Epithelial cell of prostate (primary cell): ENCODE measurements around the gene HTR4.
"Not testable (repeated sequence)": the region's sequence is repeated elsewhere in the genome, so short reads cannot be mapped to it uniquely, and the experiment has no call there.

Experiments
- DNase-seq: peaks from one replicate; pipeline ENCODE4 v3.0.0-alpha.2; 2011; ENCODE audit warnings: low read depth, low spot score
- H3K27ac ChIP-seq: fragments of 450-650 bp; 2 replicates; pipeline ENCODE4 v1.5.1; 2017; ENCODE audit warnings: mild to moderate bottlenecking

Gene HTR4, protein sequence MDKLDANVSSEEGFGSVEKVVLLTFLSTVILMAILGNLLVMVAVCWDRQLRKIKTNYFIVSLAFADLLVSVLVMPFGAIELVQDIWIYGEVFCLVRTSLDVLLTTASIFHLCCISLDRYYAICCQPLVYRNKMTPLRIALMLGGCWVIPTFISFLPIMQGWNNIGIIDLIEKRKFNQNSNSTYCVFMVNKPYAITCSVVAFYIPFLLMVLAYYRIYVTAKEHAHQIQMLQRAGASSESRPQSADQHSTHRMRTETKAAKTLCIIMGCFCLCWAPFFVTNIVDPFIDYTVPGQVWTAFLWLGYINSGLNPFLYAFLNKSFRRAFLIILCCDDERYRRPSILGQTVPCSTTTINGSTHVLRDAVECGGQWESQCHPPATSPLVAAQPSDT

DNA sequence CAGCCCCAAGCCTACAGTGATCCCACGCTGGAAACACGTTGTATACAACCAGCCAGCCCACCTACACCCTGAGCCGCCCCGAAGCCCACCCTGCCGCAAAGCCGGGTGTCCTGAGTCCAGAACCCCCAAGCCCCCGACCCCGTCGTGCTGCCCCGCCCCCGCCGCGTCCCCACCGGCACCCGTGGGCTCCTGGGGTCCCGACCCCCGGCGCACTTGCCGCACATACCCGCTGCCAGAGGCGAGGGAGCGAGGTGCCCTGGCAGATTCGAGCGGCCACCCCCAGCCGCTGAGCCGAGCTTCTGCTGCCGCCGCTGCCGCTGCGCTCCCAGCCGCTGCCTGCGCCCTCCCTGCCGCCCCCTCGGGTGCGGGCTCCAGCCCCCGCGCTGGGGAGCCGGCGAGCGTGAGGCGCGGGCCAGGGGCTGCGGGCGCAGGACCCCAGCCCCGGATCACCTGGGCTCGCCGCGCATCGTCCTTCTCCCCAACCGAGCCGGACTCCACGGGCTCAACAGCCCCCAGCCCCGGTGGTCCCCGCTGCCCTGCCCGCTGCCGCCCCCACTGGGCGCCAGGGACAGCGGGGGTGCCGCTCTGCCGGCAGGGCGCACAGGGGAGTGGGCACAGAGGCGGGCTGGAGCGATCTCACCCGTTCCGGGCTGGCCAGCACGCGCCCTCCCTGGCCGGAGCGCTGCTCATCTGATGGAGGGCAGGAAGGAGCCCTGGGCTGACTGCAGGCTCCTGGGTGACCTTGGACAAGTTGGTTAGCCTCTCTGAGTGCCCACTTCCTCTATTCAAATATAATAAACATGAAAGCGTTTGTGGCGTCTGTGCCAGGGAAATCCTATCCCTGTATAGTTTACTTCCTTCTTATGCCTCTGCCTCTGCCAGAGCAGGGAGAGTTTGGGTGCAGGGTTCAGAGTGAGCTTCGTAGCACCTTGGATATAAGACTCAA lies at the start of gene HTR4:
HTR4 (minus strand) TSS at position 692 of the 946 bp plus-strand sequence. CDS start 17,513 bp downstream, outside the sequence.
- DNase-seq, result no peak
- H3K27ac ChIP-seq, result no peak within 1 kb of the TSS

DNA sequence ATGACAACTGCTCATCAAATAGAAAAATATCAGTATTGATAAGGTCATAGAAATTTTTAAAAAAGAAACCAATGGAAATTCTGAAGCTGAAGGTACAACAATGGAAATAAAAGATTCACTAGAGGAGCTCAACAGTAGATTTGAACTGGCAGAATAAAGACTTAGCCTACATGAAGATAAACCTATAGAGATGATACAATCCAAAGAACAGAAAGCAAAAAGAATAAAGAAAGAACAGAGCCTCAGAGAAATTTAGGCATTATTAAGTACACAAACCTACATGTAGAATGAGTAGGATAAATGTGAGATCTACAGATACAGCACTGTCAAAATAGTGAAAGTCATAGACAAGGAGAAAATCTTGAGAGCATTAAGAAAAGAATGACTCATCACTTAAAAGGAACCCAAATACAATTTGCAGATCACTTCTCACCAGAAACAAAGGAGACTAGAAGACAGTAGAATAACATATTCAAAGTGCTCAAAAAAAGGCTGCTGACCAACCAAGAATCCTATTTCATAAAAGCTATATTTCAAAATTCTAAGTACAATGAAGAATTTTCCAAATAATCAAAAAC lies 47.8 kb upstream of the HTR4 start:
- H3K27ac ChIP-seq, result no peak overlapping the region
- no peak for DNase-seq

DNA sequence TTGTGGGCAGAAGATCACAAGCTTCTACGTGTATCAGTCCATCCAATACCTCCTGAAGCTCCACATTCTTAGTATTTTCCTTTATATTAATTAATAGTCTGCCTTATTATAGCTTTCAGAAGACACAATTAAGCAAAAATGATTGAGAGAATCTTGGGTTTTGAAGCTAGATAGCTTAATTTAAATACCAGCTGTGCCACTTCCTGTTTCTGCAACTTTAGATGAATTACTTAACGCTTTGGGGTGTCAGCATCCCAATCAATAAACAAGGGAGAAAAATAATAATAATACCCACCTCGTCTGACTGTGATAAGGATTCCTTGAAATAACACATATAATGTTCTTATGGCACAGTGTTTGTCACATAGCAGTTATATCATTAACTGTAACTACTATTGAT lies 44.7 kb upstream of the HTR4 start:
- DNase-seq, result no peak
- no peak overlapping the region for H3K27ac ChIP-seq

DNA sequence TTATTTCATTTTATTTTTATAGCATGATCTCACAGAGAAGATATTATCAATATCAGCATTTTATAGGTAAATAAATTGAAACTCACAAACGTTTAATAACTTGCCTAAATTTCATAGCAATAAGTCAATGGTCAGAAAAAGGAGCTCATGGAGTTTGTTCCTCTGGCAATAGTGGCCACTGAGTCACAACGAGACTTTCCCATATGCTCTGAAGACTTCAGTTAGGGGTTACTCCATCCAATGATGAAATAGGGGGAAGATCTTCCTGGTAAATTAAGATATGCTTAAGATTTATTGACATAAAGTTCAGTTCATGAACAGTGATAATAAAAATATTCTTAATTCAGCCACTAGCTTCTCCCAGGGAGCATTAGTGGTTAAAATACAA lies 43.5 kb upstream of the HTR4 start:
- H3K27ac ChIP-seq, result no peak overlapping the region
- DNase-seq, result no peak

DNA sequence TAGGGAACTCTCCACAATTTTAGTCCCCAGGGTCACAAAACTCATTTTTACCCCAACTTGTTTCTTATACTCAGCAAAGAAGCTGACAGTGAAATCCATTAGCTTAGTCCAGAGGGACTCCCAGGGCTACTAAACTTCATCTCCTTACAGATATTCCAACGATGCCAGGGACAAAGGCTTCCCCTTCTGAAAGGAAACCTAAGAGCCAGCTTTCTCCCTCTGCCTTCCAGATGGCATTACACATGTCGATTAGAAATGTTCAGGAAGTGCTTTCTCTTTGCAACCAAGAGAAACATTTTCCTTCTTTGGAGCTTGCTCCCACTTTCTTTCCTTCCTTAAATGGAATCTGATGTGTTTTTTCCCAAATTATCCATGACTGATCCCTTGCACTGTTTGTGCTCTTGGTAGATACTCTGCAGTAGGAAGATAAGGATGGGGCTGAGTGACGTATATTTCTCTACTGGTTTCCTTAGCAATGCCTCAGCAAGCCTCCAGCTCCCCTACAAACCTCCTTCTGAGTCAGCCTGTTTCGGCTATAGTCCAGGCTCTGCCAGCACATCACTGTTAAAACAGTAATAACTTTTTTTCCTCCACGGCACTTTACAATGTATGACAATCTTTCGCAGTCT lies 43.0 kb upstream of the HTR4 start:
- DNase-seq, result peak; percentile 8
- H3K27ac ChIP-seq, result no peak overlapping the region

DNA sequence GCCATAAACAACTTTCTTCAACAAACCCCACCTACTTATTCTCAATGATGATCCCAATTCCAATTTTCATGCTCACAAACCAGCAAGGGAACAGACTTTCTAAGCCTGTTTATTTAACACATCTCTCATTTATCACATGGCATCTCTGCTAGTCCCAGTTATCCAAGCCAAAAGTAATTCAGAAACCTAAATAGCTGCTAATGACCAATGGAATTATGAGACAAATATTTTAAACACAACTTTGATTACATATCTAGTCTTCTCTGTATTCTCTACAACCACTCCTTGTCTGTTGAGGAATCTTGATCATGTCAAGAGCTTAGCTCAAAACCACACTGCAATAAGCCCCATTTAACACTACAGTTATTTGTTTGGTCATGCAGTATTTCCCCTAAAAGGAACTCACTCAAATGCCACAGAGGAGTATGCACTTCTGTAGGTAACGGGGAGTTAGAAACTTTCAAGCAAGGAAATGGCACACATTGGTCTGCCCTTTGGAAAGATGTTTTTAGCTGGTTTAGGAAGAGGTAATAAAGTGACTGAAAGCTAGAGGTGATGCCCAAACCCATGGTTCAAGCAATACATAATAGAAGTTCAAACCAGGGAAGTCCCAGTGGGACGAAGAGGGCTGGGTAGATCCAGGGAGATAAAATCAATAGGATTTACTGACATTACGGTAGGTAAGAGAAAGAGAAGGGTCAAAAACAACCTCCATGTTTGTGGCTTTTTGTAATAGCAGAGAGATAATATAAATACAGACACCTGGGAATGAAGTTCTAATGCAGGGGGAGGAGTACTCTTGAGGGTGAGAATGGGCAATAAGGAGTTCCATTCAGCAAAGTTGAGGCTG lies 42.1 kb upstream of the HTR4 start:
- no peak for DNase-seq
- no peak overlapping the region for H3K27ac ChIP-seq

DNA sequence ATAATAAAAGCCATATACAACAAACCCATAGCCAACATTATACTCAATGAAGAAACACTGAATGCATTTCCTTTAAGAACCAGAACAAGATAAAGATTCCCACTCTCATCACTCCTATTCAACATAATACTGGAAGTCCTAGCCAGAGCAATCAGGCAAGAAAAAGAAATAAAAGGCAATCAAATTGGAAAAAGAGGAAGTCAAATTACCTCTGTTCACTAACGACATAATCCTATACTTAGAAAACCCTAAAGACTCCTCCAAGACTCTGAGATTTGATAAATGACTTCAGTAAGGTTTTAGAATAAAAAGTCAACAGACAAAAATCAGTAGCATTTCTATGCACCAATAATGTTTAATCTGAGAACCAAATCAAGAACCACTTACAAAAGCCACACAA lies 36.6 kb upstream of the HTR4 start:
- no peak for DNase-seq
- H3K27ac ChIP-seq, result no peak overlapping the region

DNA sequence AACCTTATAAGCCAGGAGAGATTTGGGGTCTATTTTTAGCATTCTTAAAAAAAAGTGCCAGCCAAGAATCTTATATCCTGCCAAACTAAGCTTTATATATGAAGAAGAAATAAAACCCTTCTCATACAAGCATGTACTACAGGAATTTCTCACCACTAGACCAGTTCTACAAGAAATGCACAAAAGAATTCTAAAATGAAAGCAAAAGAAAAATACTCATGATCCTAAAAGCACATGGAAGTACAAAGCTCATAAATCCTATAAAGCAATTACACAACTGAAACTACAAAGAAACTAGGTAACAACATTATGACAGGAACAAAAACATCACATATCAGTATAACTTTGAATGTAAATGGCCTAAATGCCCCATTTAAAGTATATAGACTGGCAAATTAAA lies 34.5 kb upstream of the HTR4 start:
- no peak for DNase-seq
- H3K27ac ChIP-seq, result no peak overlapping the region

DNA sequence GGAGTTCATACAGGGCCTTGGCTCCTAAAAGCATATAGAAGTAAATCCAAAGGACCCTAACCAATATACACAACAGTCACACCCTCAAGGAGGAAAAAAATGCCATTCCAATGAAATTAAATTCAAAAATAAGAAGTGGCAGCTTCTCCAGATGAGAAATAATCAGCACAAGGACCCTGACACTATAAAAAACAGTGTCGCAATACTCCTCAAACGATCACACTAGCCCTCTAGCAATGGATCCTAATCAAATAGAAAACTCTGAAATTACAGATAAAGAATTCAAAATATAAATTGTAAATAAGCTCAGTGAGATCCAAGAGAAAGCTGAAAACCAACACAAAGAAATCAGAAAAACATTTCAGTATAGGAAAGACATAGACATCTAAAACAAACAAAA lies 33.5 kb upstream of the HTR4 start:
- DNase-seq, result no peak
- no peak overlapping the region for H3K27ac ChIP-seq

DNA sequence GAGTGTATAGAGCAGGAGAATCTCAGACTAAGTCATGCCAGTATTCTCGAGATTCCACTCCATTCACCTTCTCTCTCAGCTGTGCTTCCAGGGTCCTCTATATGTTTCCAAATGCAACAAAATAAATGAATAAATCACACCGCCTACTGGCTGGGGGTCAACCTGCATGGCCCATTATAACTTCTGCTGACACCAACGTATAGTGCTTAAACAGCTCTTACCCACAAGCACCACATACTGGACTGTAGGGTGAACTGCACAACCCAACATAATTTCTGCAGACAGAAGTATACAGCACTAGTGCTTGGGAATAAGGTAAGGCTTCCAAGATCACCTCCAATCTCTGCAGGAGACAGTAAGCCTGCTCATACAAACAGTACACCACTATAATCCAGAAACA lies 33.1 kb upstream of the HTR4 start:
- no peak for DNase-seq
- H3K27ac ChIP-seq, result no peak overlapping the region

DNA sequence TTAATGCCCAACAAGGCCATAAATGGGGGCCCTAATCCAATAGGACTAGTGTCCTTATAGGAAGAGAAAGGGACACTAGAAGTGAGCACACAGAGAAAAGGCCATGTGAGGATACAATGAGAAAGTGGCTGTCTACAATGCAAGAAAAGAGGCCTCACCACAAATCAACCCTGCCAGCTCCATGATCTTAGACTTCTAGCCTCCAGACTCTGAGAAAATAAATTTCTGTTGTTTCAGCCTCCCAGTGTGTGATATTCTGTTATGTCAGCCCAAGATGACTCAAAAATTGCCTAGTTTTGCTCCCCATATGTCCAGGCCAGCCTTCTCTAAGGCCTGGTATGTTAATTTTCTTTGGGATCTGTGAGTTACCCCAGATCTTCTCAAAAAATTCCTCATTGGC lies 32.3 kb upstream of the HTR4 start:
- no peak for DNase-seq
- H3K27ac ChIP-seq, result no peak overlapping the region

DNA sequence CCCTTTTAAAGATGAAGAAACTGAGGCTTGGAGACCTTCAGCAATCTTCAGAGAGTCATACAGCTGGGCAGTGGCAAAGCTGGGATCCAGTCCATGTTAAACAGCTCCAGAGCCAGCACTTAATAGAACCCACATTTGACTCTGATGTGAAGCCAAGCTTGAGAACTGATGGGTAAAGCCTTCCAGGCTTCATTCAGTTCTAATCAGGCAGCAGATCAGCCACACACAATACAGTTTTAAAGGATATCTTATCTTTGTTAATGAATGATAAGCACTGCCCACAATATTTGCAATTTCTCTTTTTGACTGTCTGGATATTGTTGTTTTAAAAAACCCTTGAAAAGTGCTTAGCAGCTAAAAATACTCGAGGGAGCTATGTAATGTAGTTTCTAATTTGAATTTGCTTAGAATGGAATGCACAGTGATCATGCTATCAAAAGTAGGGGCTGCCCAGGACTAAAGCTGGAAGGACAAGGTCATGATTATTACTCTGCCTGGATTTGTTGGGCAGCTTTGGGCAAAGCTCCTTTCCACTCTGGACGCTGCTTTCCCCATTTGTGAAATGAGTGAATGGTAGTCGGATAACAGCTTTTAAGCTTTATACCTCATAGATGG lies 31.3 kb upstream of the HTR4 start:
- no peak overlapping the region for H3K27ac ChIP-seq
- DNase-seq, result no peak

DNA sequence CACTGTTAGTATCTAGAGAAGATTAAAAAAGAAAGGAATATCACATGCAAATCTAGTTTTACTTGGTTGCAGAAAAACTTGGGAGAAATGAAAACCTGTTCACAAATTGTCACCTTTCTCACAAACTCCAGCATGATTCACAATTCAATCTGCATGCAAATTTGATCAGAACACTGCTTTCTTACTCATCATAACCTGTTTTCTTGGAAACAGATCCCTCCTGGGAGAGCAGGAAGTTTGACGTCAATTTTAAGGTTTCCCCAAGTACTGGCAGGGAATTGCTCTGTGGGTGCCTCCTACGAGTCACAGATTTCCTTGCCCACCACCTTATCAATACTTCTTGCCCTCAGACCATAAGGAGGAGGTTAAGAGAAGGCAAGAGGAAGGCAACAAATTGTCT lies 30.2 kb upstream of the HTR4 start:
- H3K27ac ChIP-seq, result no peak overlapping the region
- peak; percentile 8 for DNase-seq

DNA sequence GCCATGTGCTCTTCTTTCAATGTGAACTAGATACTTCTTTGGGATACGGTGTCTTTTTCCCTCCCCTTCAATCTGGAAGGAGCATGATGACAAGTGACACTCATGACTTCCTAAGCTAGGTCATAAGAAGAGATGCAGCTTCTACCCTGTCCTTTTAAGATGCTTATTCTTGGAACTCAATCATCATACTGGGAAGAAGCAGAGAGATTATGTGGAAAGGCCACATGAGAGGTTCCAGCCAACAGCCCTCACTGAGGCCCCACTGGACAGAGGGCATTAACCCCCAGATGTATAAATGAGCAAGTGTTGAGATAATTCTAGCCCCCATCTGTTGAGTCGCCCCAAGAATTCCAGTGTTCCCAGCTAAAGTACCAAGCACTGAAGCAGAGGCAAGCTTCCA lies 29.3 kb upstream of the HTR4 start:
- no peak overlapping the region for H3K27ac ChIP-seq
- DNase-seq, result no peak

DNA sequence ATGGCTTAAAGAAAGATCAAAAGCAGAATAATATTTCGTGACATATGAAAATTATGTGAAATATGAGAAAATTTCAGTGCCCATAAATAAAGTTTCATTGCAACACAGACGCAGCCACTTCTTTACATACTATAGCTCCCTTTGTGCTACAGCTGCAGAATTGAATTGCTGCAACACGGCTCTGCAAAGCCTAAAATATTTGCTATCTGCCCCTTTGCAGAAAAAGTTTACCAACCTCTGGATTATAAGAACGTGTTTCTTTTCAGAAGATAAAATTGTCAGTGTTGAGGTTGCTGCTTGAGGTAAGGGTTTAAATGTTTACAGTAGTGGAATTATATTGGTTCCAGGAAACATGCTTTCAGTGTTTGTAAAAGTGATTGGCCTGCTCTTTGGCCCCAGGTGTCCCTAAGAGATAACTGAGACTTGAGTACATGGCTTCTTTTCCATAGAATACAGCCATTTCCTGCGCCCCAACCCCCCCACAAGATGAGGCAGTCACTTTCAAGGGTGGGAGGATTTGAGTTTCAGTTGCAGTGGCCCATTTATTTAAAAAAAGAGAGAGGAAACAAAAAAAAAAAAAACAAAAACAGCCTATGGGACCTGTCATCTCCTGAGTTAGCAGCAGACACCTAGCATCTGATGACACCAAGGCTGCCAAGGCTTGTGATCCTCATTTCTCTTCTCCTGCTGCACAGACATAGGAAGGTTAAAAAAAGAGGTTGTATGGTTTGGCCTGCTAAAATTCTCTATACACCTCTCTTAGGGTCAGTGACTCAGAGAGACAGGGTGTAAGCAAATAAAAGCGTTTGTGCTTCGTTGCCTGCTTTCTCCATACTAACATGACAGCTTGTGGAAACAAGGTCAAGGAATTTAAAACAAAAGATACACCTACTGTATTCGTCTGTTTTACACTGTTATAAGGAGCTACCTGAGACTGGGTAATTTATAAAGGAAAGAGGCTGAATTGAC lies 28.0 kb upstream of the HTR4 start:
- DNase-seq, result no peak

DNA sequence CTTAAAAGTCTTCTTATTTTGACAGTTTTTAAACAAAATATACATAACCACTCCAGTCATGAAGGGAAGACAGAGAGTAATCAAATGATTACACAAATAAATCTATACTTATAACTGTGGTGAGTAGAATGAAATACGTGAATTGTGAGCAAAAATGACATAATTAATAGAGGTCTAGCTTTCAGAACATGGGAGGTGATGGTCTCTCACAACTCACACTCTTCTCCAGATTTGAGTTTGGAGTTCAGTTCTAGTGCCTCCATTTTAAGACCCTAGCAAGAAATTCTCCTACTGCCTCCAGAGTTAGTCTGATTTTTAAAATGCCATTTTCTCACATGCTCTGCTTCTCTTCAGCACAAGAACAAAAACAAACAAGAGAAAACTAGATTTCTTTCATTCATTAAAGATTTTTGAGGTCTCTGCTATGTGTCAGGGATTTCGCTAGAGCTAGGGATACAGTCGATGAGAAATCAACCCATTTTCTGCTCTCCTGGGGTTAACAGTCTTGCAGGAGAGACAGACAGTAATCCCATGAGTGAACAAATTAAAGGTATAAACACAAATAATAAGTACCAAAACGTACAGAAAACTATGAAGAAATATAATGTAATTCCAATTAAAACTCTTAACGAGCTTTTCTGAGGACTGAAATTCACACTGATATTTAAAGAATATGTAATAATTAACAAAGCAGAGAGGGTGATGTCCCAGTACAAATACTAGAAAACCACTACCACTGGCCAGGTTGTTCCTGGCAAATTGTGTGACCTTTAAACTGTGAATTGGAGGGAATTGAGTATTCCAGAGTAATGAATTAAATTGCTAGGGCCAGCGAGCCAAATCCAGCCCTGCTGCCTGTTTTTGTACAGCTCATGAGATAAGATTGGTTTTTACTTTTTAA lies 27.1 kb upstream of the HTR4 start:
- no peak overlapping the region for H3K27ac ChIP-seq
- no peak for DNase-seq

More for the DNA sequence above, 28.0 kb upstream of the HTR4 start:
- no peak overlapping the region for H3K27ac ChIP-seq

DNA sequence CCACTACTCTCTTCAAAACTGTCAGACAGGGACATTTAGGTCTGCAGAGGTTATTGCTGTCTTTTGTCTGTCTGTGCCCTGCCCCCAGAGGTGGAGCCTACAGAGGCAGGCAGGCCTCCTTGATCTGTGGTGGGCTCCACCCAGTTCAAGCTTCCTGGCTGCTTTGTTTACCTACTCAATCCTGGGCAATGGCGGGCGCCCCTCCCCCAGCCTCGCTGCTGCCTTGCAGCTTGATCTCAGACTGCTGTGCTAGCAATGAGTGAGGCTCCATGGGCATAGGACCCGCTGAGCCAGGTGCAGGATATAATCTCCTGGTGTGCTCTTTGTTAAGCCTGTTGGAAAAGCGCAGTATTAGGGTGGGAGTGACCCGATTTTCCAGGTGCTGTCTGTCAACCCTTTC lies 19.4 kb upstream of the HTR4 start:
- H3K27ac ChIP-seq, DNase-seq: not testable (repeated sequence)
